Urinary bladder (tissue), 4 donors: Measurements from ENCODE around the gene RFNG. TPM values are rescaled to one million over a fixed set of nuclear protein-coding genes. Genes with fewer than 3 reads are reported as not detected.

Experiments
- DNase-seq: peaks from one replicate; pipeline ENCODE4 v3.0.0-alpha.2; 2015; ENCODE audit errors: extremely low spot score
- H3K27ac ChIP-seq: one replicate; pipeline ENCODE4 v1.5.1; 2013; ENCODE audit warnings: low read depth, mild to moderate bottlenecking, moderate library complexity
- H3K36me3 ChIP-seq: one replicate; pipeline ENCODE4 v1.6.1; 2013; ENCODE audit warnings: mild to moderate bottlenecking, moderate library complexity; ENCODE audit not compliant: insufficient read depth
- H3K4me1 ChIP-seq: one replicate; pipeline ENCODE4 v1.6.1; 2013; ENCODE audit warnings: mild to moderate bottlenecking, moderate library complexity; ENCODE audit not compliant: insufficient read depth
- H3K4me3 ChIP-seq: one replicate; pipeline ENCODE4 v1.5.1; 2013; ENCODE audit warnings: low read depth, low read length
- WGBS: extraction: QIAGEN DNeasy Blood & Tissue Kit; methylation state at CpG from one replicate; pipeline ENCODE4 v1.1.7; 2013; 5-methylcytosine and 5-hydroxymethylcytosine counted together
- polyA plus RNA-seq: library from polyadenylated mRNA; stranded (reverse); fragments of 200-250 nt; gene quantifications from one replicate; pipeline ENCODE4 v1.2.3, GENCODE V29; 2013
- total RNA-seq: library from RNA; depleted of rRNA; stranded (reverse); fragments of >200 nt; gene quantifications from one replicate; pipeline ENCODE4 v1.2.3, GENCODE V29; 2014
- donor health status: healthy with polysubstance abuse.
- donor health status: healthy.

RFNG gene
- 16.5 TPM for total RNA-seq
- 47.0 TPM for polyA plus RNA-seq

GRCh38 chr17:82051776-82052637 lies at the start of gene RFNG, which contains the start of gene GPS1:
Gene RFNG, minus strand, starts transcription at chr17:82051811. Its CDS starts 45 bp downstream, at chr17:82051766.
Gene GPS1, plus strand, starts transcription at chr17:82051898. Its CDS starts 34 bp downstream, at chr17:82051932.
- Histone ChIP-seq H3K27ac (no peak within 1 kb of the TSS), H3K36me3 (peaks cover 4% of the 10 kb centered on the region)

GRCh38 chr17:82101301-82101715 lies 49.7 kb upstream of the RFNG start:
- Histone ChIP-seq H3K4me3 (no peak overlapping the region), H3K27ac (peak overlapping the region; percentile 4), H3K36me3 (no peaks in the 10 kb centered on the region), H3K4me1 (no peaks in the 10 kb centered on the region)
- WGBS, result 56% methylated on average over 10 of the region's 10 CpGs
- no peak for DNase-seq

More at GRCh38 chr17:82051776-82052637, at the start of gene RFNG, which contains the start of gene GPS1:
- WGBS, result under 1% methylated on average over 94 of the region's 94 CpGs
- H3K4me3 ChIP-seq, result peak within 1 kb of the TSS; percentile 96
- DNase-seq, result no peak
- peaks cover 2% of the 10 kb centered on the region for H3K4me1 ChIP-seq

GRCh38 chr17:82100502-82101298 lies 49.1 kb upstream of the RFNG start:
- no peak for DNase-seq
- WGBS, result 89% methylated on average over 35 of the region's 35 CpGs
- Histone ChIP-seq H3K4me3 (no peak overlapping the region), H3K27ac (peak overlapping the region; percentile 18), H3K36me3 (no peaks in the 10 kb centered on the region), H3K4me1 (no peaks in the 10 kb centered on the region)

GRCh38 chr17:82098939-82099763 lies 47.5 kb upstream of the RFNG start:
- WGBS, result 13% methylated on average over 80 of the region's 80 CpGs
- DNase-seq, result no peak
- no peaks in the 10 kb centered on the region for H3K36me3 ChIP-seq
- peak overlapping the region; percentile 96 for H3K27ac ChIP-seq
- no peaks in the 10 kb centered on the region for H3K4me1 ChIP-seq
- H3K4me3 ChIP-seq, result peak overlapping the region; percentile 68

- peak within 1 kb of the TSS; percentile 96 for H3K27ac ChIP-seq
- WGBS, result under 1% methylated on average over 124 of the region's 124 CpGs
- DNase-seq, result peak; percentile 77
- peak within 1 kb of the TSS; percentile 68 for H3K4me3 ChIP-seq
- no peaks in the 10 kb centered on the region for H3K4me1 ChIP-seq
- H3K36me3 ChIP-seq, result no peaks in the 10 kb centered on the region
These were observed 46.7 kb upstream of the RFNG start, which contains the start of gene FASN for GRCh38 chr17:82098169-82098938. Gene FASN, minus strand, starts transcription at chr17:82098236. Its CDS starts 1,791 bp downstream, at chr17:82096445.

GRCh38 chr17:82097919-82098168 lies 46.2 kb upstream of the RFNG start:
- H3K36me3 ChIP-seq, result no peaks in the 10 kb centered on the region
- WGBS, result under 1% methylated on average over 36 of the region's 36 CpGs
- no peaks in the 10 kb centered on the region for H3K4me1 ChIP-seq
- peak overlapping the region; percentile 87 for H3K27ac ChIP-seq
- H3K4me3 ChIP-seq, result peak overlapping the region; percentile 68
- DNase-seq, result no peak

- DNase-seq, result no peak
- under 1% methylated on average over 77 of the region's 77 CpGs for WGBS
- Histone ChIP-seq H3K4me3 (peak overlapping the region; percentile 68), H3K27ac (peak overlapping the region; percentile 87), H3K4me1 (no peaks in the 10 kb centered on the region), H3K36me3 (no peaks in the 10 kb centered on the region)
These were observed 45.7 kb upstream of the RFNG start for GRCh38 chr17:82097184-82097918.

- Histone ChIP-seq H3K4me1 (no peaks in the 10 kb centered on the region), H3K4me3 (peak overlapping the region; percentile 68), H3K27ac (no peak overlapping the region), H3K36me3 (no peaks in the 10 kb centered on the region)
- DNase-seq, result no peak
- 51% methylated on average over 8 of the region's 8 CpGs for WGBS
These were observed 45.1 kb upstream of the RFNG start for GRCh38 chr17:82096709-82097183.

GRCh38 chr17:82095777-82096708 lies 44.4 kb upstream of the RFNG start:
- H3K27ac ChIP-seq, result no peak overlapping the region
- H3K36me3 ChIP-seq, result peaks cover 1% of the 10 kb centered on the region
- no peak for DNase-seq
- 86% methylated on average over 35 of the region's 35 CpGs for WGBS
- H3K4me3 ChIP-seq, result no peak overlapping the region
- no peaks in the 10 kb centered on the region for H3K4me1 ChIP-seq

GRCh38 chr17:82094931-82095776 lies 43.5 kb upstream of the RFNG start:
- DNase-seq, result no peak
- no peak overlapping the region for H3K27ac ChIP-seq
- H3K4me3 ChIP-seq, result no peak overlapping the region
- H3K4me1 ChIP-seq, result no peaks in the 10 kb centered on the region
- peaks cover 6% of the 10 kb centered on the region for H3K36me3 ChIP-seq
- whole genome bisulfite sequencing, result 89% methylated on average over 37 of the region's 37 CpGs
